ENCODE results near the gene CALB2.

CALB2 gene

DNA sequence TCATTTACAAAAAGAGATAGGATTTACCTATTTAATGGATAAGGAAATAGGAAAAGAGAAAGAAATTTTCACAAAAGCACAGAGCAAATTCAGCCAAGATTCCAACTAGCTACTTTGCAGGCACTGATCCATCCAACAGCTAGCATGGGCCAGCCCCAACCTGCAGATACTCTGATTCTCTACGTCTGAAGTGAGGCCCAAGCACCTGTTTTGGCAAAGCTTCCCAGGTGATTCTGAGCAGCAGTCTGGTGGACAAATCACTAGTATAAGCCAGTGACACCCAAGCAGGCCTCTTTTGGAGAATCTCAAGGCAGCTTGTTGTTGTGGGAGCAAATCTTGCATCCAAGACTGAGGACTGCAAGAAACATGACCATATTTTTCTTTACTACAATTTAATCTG is 20.9 kb upstream of the CALB2 start:
- Histone ChIP-seq H2AFZ (ENCODE audit: low read length) (no peak overlapping the region), H3K4me1 (ENCODE audit: insufficient read depth, low read length, poor library complexity, severe bottlenecking) (no peaks in the 10 kb centered on the region), H3K79me2 (ENCODE audit: insufficient read depth, low read length) (no peaks in the 10 kb centered on the region), H3K36me3 (ENCODE audit: insufficient read depth, low read length) (no peaks in the 10 kb centered on the region), H3K27me3 (ENCODE audit: insufficient read depth, low read length, poor library complexity, severe bottlenecking) (no peaks in the 10 kb centered on the region), H3F3A (ENCODE audit: low read depth) (no peaks in the 10 kb centered on the region), H3K9ac (ENCODE audit: low read depth, low read length, poor library complexity, severe bottlenecking) (no peak overlapping the region), H3K9me2 (replicated peaks; ENCODE audit: low read depth, low read length) (no peaks in the 10 kb centered on the region), H3K4me3 (ENCODE audit: low read length, poor library complexity, severe bottlenecking) (no peak overlapping the region), H3K9me3 (ENCODE audit: insufficient read depth, low read depth, low read length) (no peaks in the 10 kb centered on the region), H4K20me1 (ENCODE audit: insufficient read depth, low read length, poor library complexity, severe bottlenecking) (no peaks in the 10 kb centered on the region), H3K4me2 (ENCODE audit: low read depth, low read length, poor library complexity, severe bottlenecking) (no peak overlapping the region)
- TF ChIP-seq EZH2phosphoT487 (IDR thresholded peaks at IDR 0.05; ENCODE audit: borderline replicate concordance): no peak
- TF ChIP-seq, protein P1, sequence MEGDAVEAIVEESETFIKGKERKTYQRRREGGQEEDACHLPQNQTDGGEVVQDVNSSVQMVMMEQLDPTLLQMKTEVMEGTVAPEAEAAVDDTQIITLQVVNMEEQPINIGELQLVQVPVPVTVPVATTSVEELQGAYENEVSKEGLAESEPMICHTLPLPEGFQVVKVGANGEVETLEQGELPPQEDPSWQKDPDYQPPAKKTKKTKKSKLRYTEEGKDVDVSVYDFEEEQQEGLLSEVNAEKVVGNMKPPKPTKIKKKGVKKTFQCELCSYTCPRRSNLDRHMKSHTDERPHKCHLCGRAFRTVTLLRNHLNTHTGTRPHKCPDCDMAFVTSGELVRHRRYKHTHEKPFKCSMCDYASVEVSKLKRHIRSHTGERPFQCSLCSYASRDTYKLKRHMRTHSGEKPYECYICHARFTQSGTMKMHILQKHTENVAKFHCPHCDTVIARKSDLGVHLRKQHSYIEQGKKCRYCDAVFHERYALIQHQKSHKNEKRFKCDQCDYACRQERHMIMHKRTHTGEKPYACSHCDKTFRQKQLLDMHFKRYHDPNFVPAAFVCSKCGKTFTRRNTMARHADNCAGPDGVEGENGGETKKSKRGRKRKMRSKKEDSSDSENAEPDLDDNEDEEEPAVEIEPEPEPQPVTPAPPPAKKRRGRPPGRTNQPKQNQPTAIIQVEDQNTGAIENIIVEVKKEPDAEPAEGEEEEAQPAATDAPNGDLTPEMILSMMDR (conservative IDR thresholded peaks at IDR 0.05; ENCODE audit: low read length): no peak

DNA sequence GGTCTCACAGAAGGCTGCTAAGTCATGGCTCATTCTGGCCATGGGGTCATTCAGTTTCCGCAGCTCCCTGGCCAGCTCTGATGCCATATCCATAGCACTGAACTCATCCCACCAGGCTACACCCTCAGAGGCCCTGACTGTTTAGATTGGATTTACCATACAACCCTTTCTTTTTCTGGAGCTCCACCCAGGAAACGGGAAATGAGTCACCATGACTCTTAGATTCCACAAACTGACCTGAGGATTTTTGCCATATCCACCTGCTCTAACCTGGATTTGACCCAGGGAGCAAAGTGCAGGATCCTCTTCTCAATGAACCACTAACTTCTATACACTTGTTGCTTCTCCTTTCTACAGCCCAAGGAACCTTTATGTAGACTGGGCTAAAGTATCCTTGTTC is 20.3 kb upstream of the CALB2 start:
- Histone ChIP-seq H3K9ac (ENCODE audit: low read depth, low read length, poor library complexity, severe bottlenecking) (no peak overlapping the region), H3K9me2 (replicated peaks; ENCODE audit: low read depth, low read length) (no peaks in the 10 kb centered on the region), H3K27me3 (ENCODE audit: insufficient read depth, low read length, poor library complexity, severe bottlenecking) (no peaks in the 10 kb centered on the region), H3K9me3 (ENCODE audit: insufficient read depth, low read depth, low read length) (no peaks in the 10 kb centered on the region), H3K36me3 (ENCODE audit: insufficient read depth, low read length) (no peaks in the 10 kb centered on the region), H3K4me2 (ENCODE audit: low read depth, low read length, poor library complexity, severe bottlenecking) (no peak overlapping the region), H3K4me1 (ENCODE audit: insufficient read depth, low read length, poor library complexity, severe bottlenecking) (no peaks in the 10 kb centered on the region), H2AFZ (ENCODE audit: low read length) (no peak overlapping the region), H3F3A (ENCODE audit: low read depth) (no peaks in the 10 kb centered on the region), H4K20me1 (ENCODE audit: insufficient read depth, low read length, poor library complexity, severe bottlenecking) (no peaks in the 10 kb centered on the region), H3K4me3 (ENCODE audit: low read length, poor library complexity, severe bottlenecking) (no peak overlapping the region), H3K79me2 (ENCODE audit: insufficient read depth, low read length) (no peaks in the 10 kb centered on the region)
- no peak for TF ChIP-seq EZH2phosphoT487 (IDR thresholded peaks at IDR 0.05; ENCODE audit: borderline replicate concordance)
- TF ChIP-seq, protein P1 (conservative IDR thresholded peaks at IDR 0.05; ENCODE audit: low read length): no peak

DNA sequence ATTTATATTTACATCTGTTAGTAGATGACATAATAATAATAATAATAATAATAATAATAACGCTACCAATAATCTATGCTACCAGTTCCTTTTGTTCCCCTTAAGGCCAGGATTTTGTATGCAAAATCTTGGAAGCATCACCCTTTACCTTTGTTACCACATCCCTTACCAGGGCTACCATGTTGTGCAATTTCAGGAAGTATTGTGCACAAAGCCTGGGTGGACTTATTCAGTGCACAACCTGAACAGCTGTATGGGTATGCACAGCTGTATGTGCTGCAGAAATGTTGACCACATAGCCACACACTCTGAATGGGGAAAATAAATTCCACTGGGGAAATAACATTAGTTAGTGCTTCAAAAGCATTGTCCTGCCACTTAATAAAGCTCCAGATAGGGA is 19.9 kb upstream of the CALB2 start:
- H3K9ac ChIP-seq (ENCODE audit: low read depth, low read length, poor library complexity, severe bottlenecking): no peak overlapping the region
- H3K36me3 ChIP-seq (ENCODE audit: insufficient read depth, low read length): no peaks in the 10 kb centered on the region
- H3K9me2 ChIP-seq (replicated peaks; ENCODE audit: low read depth, low read length): no peaks in the 10 kb centered on the region
- no peaks in the 10 kb centered on the region for H4K20me1 ChIP-seq (ENCODE audit: insufficient read depth, low read length, poor library complexity, severe bottlenecking)
- H3K9me3 ChIP-seq (ENCODE audit: insufficient read depth, low read depth, low read length): no peaks in the 10 kb centered on the region
- no peak overlapping the region for H3K4me3 ChIP-seq (ENCODE audit: low read length, poor library complexity, severe bottlenecking)
- TF ChIP-seq, protein P1 (conservative IDR thresholded peaks at IDR 0.05; ENCODE audit: low read length): no peak
- TF ChIP-seq EZH2phosphoT487 (IDR thresholded peaks at IDR 0.05; ENCODE audit: borderline replicate concordance): no peak
- H3F3A ChIP-seq (ENCODE audit: low read depth): no peaks in the 10 kb centered on the region
- H3K4me2 ChIP-seq (ENCODE audit: low read depth, low read length, poor library complexity, severe bottlenecking): no peak overlapping the region
- H3K4me1 ChIP-seq (ENCODE audit: insufficient read depth, low read length, poor library complexity, severe bottlenecking): no peaks in the 10 kb centered on the region
- no peak overlapping the region for H2AFZ ChIP-seq (ENCODE audit: low read length)
- no peaks in the 10 kb centered on the region for H3K27me3 ChIP-seq (ENCODE audit: insufficient read depth, low read length, poor library complexity, severe bottlenecking)
- no peaks in the 10 kb centered on the region for H3K79me2 ChIP-seq (ENCODE audit: insufficient read depth, low read length)

Measured in Loucy (cell line).